ENCODE results near the gene HILPDA.

Gene HILPDA, protein sequence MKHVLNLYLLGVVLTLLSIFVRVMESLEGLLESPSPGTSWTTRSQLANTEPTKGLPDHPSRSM

GRCh38 chr7:128455543-128456254 lies at the start of gene HILPDA:
TSS of gene HILPDA (plus strand) at chr7:128455878. CDS start at chr7:128457269, 1,391 bp downstream.
- peak; percentile 68 for FAIRE-seq
- peak; percentile 99 for DNase-seq (ENCODE audit: low spot score)

GRCh38 chr7:128406314-128407232 lies 49.1 kb upstream of the HILPDA start:
- DNase-seq (ENCODE audit: low spot score): no peak

DNA sequence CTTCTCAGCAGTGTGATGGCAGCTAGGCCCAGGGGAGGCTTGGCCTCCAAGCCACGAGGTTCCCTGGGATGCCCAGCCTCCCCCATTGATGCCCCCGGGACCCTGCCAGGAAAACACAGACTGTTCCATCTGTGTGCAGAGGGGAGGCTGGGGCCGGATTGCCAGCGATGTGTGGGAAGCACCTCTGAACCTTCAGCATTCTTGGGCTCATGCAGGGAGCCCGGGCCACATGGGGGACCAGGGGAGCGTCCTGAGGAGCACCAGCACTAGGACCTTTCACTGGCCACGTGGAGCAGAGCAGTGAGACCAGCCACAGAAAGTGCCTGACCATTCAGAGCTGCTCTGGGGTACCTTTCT lies 48.5 kb upstream of the HILPDA start:
- no peak for DNase-seq (ENCODE audit: low spot score)

More at GRCh38 chr7:128406314-128407232, 49.1 kb upstream of the HILPDA start:
- FAIRE-seq: no peak

DNA sequence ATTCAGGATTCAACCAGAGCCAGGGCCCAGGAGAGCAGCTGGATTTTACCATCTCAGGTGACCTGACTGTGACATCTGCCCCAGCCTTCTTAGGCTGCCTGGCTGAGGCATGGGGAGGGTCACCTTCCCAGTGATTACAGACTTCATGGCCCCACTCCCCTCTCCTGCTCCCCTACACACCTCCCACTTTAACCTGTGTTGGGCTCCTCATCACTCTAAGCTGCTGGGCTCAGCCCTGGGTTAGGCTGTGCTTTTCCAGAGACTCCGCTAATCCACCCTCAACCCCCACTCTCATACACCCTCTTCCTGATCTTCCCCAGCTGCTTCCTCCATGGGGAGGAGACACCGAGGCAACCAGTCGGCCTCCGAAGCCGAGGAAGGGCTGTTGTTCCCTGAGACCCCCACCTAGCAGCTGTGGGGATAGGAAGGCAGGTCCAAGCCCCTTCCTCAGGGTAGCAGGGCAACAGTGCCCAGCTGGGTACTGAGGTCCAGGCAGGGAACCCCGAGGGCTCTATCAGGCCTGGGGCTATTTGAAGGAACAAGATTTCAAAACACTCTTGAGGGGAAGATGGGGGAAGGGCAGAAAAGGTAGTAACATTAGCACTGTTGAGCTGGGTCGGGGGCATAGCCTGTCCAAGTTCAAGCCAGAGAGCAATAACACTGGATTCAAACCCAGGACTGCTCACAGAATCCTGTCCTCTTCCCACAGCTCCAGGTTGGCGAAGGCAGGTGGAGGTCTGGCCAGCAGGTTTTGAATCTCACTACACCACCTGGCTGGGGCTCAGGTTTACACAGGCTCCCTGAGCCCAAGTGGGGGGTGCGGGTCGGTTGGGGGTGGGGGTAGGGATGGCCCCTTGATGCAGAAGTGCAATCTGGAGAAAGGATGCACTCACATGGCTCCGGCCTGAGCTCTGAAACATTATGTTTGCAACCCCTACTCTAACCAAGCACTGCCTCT lies 47.6 kb upstream of the HILPDA start:
- FAIRE-seq (no peak), DNase-seq (ENCODE audit: low spot score) (no peak)

More for the DNA sequence above, 48.5 kb upstream of the HILPDA start:
- no peak for FAIRE-seq

GRCh38 chr7:128408709-128409595 lies 46.7 kb upstream of the HILPDA start:
- FAIRE-seq: no peak
- no peak for DNase-seq (ENCODE audit: low spot score)

- DNase-seq (ENCODE audit: low spot score): peak; percentile 78
- FAIRE-seq: peak; percentile 66
Measured at GRCh38 chr7:128409596-128410450, 45.9 kb upstream of the HILPDA start, which contains the start of gene IMPDH1. TSS of gene IMPDH1 (minus strand) at chr7:128409982. CDS start at chr7:128409901, 81 bp downstream.

GRCh38 chr7:128410451-128410753 lies 45.3 kb upstream of the HILPDA start:
- DNase-seq (ENCODE audit: low spot score): no peak
- FAIRE-seq: no peak

DNA sequence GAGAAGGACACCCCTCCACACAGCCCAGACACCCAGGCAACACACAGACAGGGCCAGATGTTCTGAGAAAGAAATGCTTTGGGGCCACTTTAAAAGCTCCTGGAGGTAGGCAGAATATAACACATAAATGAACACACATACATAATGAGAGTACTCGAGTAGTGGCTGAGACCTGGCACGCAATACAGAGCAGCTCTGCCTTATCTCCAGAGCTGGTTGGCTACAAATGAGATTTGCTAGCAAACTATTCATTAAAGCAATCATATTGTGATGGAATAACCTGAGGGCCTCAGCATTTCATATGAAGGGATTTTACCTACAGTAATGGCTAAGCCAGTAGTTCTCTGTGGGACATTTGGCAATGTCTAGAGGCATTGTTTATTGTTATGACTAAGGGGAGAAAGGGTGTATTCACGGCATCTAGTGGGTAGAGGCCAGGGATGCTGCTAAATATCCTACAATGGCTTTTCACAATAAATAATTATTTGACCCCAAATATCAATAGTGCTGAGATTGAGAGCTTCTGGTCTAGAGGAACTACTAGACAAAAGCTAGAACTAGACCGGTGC lies 40.4 kb upstream of the HILPDA start:
- no peak for FAIRE-seq
- DNase-seq (ENCODE audit: low spot score): no peak

DNA sequence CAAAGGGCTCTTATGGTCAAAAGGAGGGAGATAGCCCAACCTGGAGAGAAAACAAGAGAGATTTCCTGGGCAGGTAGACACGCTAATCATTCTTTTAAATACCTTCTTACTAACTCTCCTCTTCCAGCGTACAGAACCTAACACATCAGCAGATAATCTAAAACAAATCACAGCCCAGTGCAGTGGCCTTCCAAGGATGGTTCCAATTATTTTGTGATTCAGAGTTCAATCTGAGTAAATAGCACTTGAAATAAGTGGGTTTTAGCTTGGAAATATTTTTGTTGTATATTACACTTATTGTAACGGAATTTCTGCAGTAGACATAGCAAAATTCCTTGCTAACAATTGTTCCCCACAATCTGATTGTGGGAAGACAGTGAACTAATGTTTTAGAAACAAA lies 38.6 kb upstream of the HILPDA start:
- DNase-seq (ENCODE audit: low spot score) (no peak), FAIRE-seq (no peak)

GRCh38 chr7:128419257-128419656 lies 36.4 kb upstream of the HILPDA start:
- FAIRE-seq (no peak), DNase-seq (ENCODE audit: low spot score) (no peak)

GRCh38 chr7:128420773-128421172 lies 34.9 kb upstream of the HILPDA start:
- FAIRE-seq (no peak), DNase-seq (ENCODE audit: low spot score) (no peak)

- no peak for FAIRE-seq
- DNase-seq (ENCODE audit: low spot score): no peak
Measured at GRCh38 chr7:128421384-128421783, 34.3 kb upstream of the HILPDA start.

GRCh38 chr7:128422037-128422436 lies 33.6 kb upstream of the HILPDA start:
- FAIRE-seq: no peak
- DNase-seq (ENCODE audit: low spot score): no peak

GRCh38 chr7:128422842-128423241 lies 32.8 kb upstream of the HILPDA start:
- DNase-seq (ENCODE audit: low spot score) (no peak), FAIRE-seq (no peak)

DNA sequence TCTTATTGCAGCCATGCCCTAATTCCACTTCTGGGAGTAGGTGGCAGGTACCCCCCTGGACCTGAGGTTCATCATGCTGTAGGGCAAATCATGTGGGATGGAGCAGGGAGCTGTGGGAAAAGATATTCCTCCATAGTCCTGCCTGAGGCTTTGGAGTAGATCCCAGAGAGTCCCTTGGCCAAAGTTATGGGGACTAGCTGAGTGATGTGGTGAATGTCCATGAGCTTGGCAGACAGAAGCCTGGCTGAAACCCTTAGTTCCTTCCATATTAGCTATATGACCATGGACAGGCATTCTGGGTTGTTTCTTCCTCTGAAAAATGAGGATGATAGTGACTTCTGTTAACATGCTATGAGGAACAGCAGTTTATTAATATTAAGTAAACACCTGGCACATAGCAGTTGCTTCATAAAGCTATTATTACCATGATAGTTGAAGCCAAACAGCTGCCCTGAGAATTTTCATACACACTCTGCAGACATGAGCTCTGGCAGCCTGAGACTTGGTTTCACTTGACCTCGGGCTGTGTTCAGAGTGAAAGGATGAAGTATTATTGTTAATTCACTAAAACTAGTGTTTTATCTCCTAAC lies 30.9 kb upstream of the HILPDA start:
- no peak for DNase-seq (ENCODE audit: low spot score)
- no peak for FAIRE-seq

GRCh38 chr7:128425850-128426249 lies 29.8 kb upstream of the HILPDA start:
- FAIRE-seq (no peak), DNase-seq (ENCODE audit: low spot score) (peak; percentile 48)

- FAIRE-seq: peak; percentile 4
- DNase-seq (ENCODE audit: low spot score): peak; percentile 60
Measured at GRCh38 chr7:128427289-128427891, 28.3 kb upstream of the HILPDA start.

GRCh38 chr7:128430207-128430606 lies 25.5 kb upstream of the HILPDA start:
- DNase-seq (ENCODE audit: low spot score) (no peak), FAIRE-seq (no peak)

Measured in RCC 7860 (cell line).